MM.1S (cell line): ENCODE measurements around the gene DNAAF5.

Experiments used
- DNase-seq: peaks from one replicate; pipeline ENCODE4 v3.0.0-alpha.2; 2015
- H2AFZ ChIP-seq: fragments of 300-600 bp; sonication (generic); 2 replicates; pipeline ENCODE4 v1.6.0; 2016; ENCODE audit warnings: antibody characterized with exemption, low read length
- H3F3A ChIP-seq: fragments of 300-600 bp; sonication (generic); 2 replicates; pipeline ENCODE4 v1.6.1; 2016; ENCODE audit warnings: mild to moderate bottlenecking, antibody characterized with exemption, low read length, moderate library complexity, mixed read lengths; ENCODE audit not compliant: insufficient read depth
- H3K27ac ChIP-seq: fragments of 300-600 bp; sonication (generic); 2 replicates; pipeline ENCODE4 v1.5.1; 2016; ENCODE audit warnings: mild to moderate bottlenecking, low read length
- H3K27me3 ChIP-seq: fragments of 300-600 bp; sonication (generic); replicated peaks from 2 replicates; pipeline ENCODE4 v1.6.0; 2016; ENCODE audit warnings: low read length; ENCODE audit not compliant: insufficient read depth
- H3K36me3 ChIP-seq: fragments of 300-600 bp; sonication (generic); replicated peaks from 2 replicates; pipeline ENCODE4 v1.6.1; 2016; ENCODE audit warnings: mild to moderate bottlenecking, low read length, mixed read lengths; ENCODE audit not compliant: insufficient read depth
- H3K4me1 ChIP-seq: fragments of 300-600 bp; sonication (generic); 2 replicates; pipeline ENCODE4 v1.6.1; 2016; ENCODE audit warnings: low read length, mixed read lengths
- H3K4me2 ChIP-seq: fragments of 300-600 bp; sonication (generic); 2 replicates; pipeline ENCODE4 v1.6.0; 2016; ENCODE audit warnings: low read depth, low read length
- H3K4me3 ChIP-seq: fragments of 300-600 bp; sonication (generic); 2 replicates; pipeline ENCODE4 v1.5.1; 2016; ENCODE audit warnings: low read length, mixed read lengths
- H3K79me2 ChIP-seq: fragments of 300-600 bp; sonication (generic); 2 replicates; pipeline ENCODE4 v1.6.1; 2016; ENCODE audit warnings: mixed run types, low read length, mixed read lengths
- H3K9ac ChIP-seq: fragments of 300-600 bp; sonication (generic); 2 replicates; pipeline ENCODE4 v1.6.1; 2016; ENCODE audit warnings: low read length, mixed read lengths
- H3K9me2 ChIP-seq: fragments of 300-600 bp; sonication (generic); replicated peaks from 2 replicates; pipeline ENCODE4 v1.6.1; 2016; ENCODE audit warnings: mild to moderate bottlenecking, low read length, mixed read lengths; ENCODE audit not compliant: insufficient read depth
- H3K9me3 ChIP-seq: fragments of 300-600 bp; sonication (generic); replicated peaks from 2 replicates; pipeline ENCODE4 v1.6.1; 2016; ENCODE audit warnings: mild to moderate bottlenecking, low read length, mixed read lengths; ENCODE audit not compliant: insufficient read depth
- H4K20me1 ChIP-seq: fragments of 300-600 bp; sonication (generic); 2 replicates; pipeline ENCODE4 v1.6.1; 2016; ENCODE audit warnings: mild to moderate bottlenecking, low read length, moderate library complexity, mixed read lengths; ENCODE audit not compliant: insufficient read depth
- CTCF ChIP-seq: fragments of 300-600 bp; sonication (generic); IDR thresholded peaks from 2 replicates; pipeline ENCODE4 v1.5.1; 2016; ENCODE audit warnings: antibody characterized with exemption, low read length, mixed read lengths
- EZH2 ChIP-seq: fragments of 300-600 bp; sonication (generic); optimal IDR thresholded peaks from 2 replicates; pipeline ENCODE3; 2017; ENCODE audit warnings: low read depth, mild to moderate bottlenecking, antibody characterized with exemption, low read length, mixed read lengths
- EZH2phosphoT487 ChIP-seq: fragments of 300-600 bp; sonication (generic); IDR thresholded peaks from 2 replicates; pipeline ENCODE4 v1.6.1; 2018; ENCODE audit warnings: antibody characterized with exemption, low read length

Gene DNAAF5

GRCh38 chr7:767941-768731 lies 41.6 kb downstream of the DNAAF5 start:
- H3K9me2 ChIP-seq, result no peaks in the 10 kb centered on the region
- no peak overlapping the region for H3K27ac ChIP-seq
- H3K9ac ChIP-seq, result no peak overlapping the region
- DNase-seq, result no peak
- H3K4me1 ChIP-seq, result no peaks in the 10 kb centered on the region
- no peak overlapping the region for H3K4me2 ChIP-seq
- no peaks in the 10 kb centered on the region for H4K20me1 ChIP-seq
- H3F3A ChIP-seq, result no peaks in the 10 kb centered on the region
- H2AFZ ChIP-seq, result no peak overlapping the region
- peaks cover 5% of the 10 kb centered on the region; the same call in 1 of the 2 replicates for H3K36me3 ChIP-seq
- H3K4me3 ChIP-seq, result no peak overlapping the region
- no peak for TF ChIP-seq EZH2phosphoT487
- no peak for TF ChIP-seq EZH2
- no peak for TF ChIP-seq CTCF
- H3K9me3 ChIP-seq, result no peaks in the 10 kb centered on the region
- no peaks in the 10 kb centered on the region for H3K79me2 ChIP-seq
- H3K27me3 ChIP-seq, result no peaks in the 10 kb centered on the region

GRCh38 chr7:768881-769504 lies 42.5 kb downstream of the DNAAF5 start:
- H3K36me3 ChIP-seq, result peaks cover under 1% of the 10 kb centered on the region; the same call in 1 of the 2 replicates
- H3F3A ChIP-seq, result no peaks in the 10 kb centered on the region
- no peaks in the 10 kb centered on the region for H3K9me3 ChIP-seq
- H3K79me2 ChIP-seq, result no peaks in the 10 kb centered on the region
- no peak for TF ChIP-seq CTCF
- TF ChIP-seq EZH2, result no peak
- no peak for TF ChIP-seq EZH2phosphoT487
- H2AFZ ChIP-seq, result no peak overlapping the region
- no peak overlapping the region for H3K4me2 ChIP-seq
- no peak overlapping the region for H3K9ac ChIP-seq
- no peak overlapping the region for H3K4me3 ChIP-seq
- H3K4me1 ChIP-seq, result no peaks in the 10 kb centered on the region
- no peaks in the 10 kb centered on the region for H3K27me3 ChIP-seq
- H3K27ac ChIP-seq, result no peak overlapping the region
- DNase-seq, result no peak
- no peaks in the 10 kb centered on the region for H3K9me2 ChIP-seq
- no peaks in the 10 kb centered on the region for H4K20me1 ChIP-seq

GRCh38 chr7:770336-770735 lies 43.8 kb downstream of the DNAAF5 start:
- TF ChIP-seq EZH2phosphoT487, result no peak
- TF ChIP-seq CTCF, result no peak
- no peak for TF ChIP-seq EZH2
- no peak for DNase-seq
- Histone ChIP-seq H3K9me3 (no peaks in the 10 kb centered on the region), H3K9ac (no peak overlapping the region), H3K4me2 (no peak overlapping the region), H3K4me1 (no peaks in the 10 kb centered on the region), H3K4me3 (no peak overlapping the region), H2AFZ (no peak overlapping the region), H3K36me3 (no peaks in the 10 kb centered on the region), H3F3A (no peaks in the 10 kb centered on the region), H3K27me3 (no peaks in the 10 kb centered on the region), H3K9me2 (no peaks in the 10 kb centered on the region), H3K27ac (no peak overlapping the region), H4K20me1 (no peaks in the 10 kb centered on the region), H3K79me2 (no peaks in the 10 kb centered on the region)
